ENCODE results near the gene RHOH.

RHOH gene

GRCh38 chr4:40234519-40235039, 37.7 kb downstream of the RHOH start:
- no peak for DNase-seq (ENCODE audit: low read depth in 1 of 2, low spot score in 1 of 2)
- in situ Hi-C loops (cut with HindIII; ENCODE audit: low pct_unique_long_range_greater_than_20kb, low sequenced_read_pairs), result no loop called here
- no peak for TF ChIP-seq JUND (IDR thresholded peaks at IDR 0.05; ENCODE audit: low read depth)

DNA sequence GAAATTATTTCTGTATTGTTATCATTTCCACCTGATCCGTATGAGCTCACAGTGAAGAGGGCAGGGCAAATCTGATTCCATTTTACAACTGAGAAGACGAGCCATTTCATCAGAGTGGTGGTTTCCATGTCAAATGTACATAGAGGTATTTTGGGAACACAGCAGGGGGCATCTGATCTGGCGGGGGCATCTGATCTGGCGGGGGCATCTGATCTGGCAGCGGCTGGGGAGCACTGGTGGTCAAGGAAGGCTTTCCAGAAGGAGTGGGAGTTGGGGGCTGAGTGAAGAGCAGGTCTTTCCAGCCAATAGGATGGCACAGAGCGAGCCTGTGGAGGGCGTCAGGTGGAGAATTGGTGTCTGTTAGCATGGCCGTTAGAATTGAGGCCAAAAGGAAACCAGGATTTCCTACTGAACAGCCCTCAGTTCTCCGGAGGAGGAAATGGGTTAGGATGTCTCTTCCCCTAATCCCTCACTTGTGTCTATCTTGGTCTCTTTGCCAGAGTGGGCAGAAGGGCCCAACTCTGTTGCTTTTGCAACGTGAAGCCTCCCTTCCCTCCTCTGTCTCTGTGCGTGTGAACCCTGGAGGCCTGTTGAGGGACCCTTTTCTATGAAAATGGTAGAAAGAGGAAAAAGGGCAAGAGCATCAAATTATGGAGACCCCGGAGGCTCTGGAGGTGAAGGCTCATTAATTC, 41.3 kb downstream of the RHOH start:
- no peak for DNase-seq (ENCODE audit: low read depth in 1 of 2, low spot score in 1 of 2)
- in situ Hi-C loops (cut with HindIII; ENCODE audit: low pct_unique_long_range_greater_than_20kb, low sequenced_read_pairs), result no loop called here
- no peak for TF ChIP-seq JUND (IDR thresholded peaks at IDR 0.05; ENCODE audit: low read depth)

DNA sequence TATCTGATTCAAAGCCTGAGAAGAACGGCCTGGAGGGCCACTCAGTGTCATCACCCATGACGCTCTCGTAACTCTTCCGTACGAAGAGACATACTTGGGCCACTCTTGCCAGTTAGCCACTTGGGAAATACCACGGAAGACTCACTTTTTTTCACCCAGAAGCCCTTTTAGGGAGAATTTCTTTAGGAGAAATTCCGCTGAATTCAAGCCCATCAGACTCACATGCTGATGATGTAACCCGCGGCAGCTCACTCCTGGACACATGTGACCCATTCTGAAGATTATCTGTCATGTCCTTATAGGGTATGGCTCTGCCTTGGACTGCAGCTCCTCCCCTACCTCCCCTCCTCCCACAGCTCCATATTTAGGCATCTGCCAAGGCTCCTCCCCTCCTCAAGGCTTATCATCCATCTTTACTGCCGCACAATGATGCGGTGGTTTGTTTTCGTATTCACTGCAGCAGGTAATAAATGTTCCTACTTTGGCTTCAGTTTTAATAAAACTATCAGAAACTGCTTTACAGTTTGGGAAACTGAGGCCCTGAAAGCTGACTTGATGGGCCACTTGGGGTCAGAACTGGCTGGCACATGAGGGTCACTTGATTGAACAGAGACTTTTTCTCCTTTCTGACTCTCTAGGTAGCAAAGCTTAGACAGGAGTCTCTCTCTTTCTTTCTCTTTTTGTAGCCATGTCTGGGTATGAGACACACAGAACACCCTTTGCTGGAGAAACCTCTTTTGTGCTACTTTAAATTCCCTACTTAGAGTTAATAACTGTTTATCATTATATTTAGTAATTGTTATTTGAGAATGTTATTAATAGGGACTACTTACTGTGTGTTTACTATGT, 42.1 kb downstream of the RHOH start:
- DNase-seq (ENCODE audit: low read depth in 1 of 2, low spot score in 1 of 2), result peak; percentile 7 to 86
- in situ Hi-C loops (cut with HindIII; ENCODE audit: low pct_unique_long_range_greater_than_20kb, low sequenced_read_pairs), result no loop called here
- no peak for TF ChIP-seq JUND (IDR thresholded peaks at IDR 0.05; ENCODE audit: low read depth)

GRCh38 chr4:40240040-40240653, 43.3 kb downstream of the RHOH start:
- DNase-seq (ENCODE audit: low read depth in 1 of 2, low spot score in 1 of 2), result no peak
- in situ Hi-C loops (cut with HindIII; ENCODE audit: low pct_unique_long_range_greater_than_20kb, low sequenced_read_pairs), result no loop called here
- TF ChIP-seq JUND (IDR thresholded peaks at IDR 0.05; ENCODE audit: low read depth), result no peak

DNA sequence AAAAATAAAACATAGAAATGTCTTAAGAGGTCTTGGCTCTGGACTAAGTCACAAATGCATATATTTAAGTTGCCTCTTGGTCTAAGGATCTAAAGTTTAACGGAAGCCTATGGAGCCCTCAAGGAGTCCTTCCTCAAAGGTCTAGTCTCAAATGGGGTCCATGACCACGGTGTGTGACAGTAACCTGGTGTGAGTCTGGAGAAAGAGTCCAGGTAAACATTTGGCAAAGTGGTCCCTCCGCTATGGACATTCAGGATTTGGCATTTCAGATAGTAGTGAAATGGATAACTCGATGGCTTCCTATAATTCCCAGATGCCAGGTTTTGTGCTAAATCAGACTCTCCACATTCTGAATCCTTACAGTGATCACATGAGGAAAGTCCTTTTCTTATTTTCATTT, 44.2 kb downstream of the RHOH start:
- in situ Hi-C loops (cut with HindIII; ENCODE audit: low pct_unique_long_range_greater_than_20kb, low sequenced_read_pairs), result no loop called here
- no peak for TF ChIP-seq JUND (IDR thresholded peaks at IDR 0.05; ENCODE audit: low read depth)
- no peak for DNase-seq (ENCODE audit: low read depth in 1 of 2, low spot score in 1 of 2)

DNA sequence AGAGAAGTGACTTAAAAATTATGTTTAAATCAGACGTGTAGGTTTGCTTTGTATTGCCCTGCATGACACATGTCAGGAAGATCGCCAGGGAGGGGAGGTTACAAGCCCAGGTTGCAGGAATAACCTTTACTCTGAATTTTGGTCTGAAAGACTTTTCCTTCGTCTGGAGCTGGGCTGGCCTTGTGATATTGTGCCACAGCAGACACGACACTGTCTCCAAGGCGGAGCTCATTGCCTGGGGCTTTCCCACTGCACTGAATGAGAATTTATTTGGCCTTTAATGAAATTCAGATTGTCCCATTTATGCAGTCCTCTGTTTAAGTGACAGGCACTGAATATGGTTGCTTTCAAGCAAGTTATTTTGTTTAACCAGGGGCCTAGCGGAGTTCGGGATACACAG, 45.1 kb downstream of the RHOH start:
- in situ Hi-C loops (cut with HindIII; ENCODE audit: low pct_unique_long_range_greater_than_20kb, low sequenced_read_pairs), result no loop called here
- no peak for TF ChIP-seq JUND (IDR thresholded peaks at IDR 0.05; ENCODE audit: low read depth)
- no peak for DNase-seq (ENCODE audit: low read depth in 1 of 2, low spot score in 1 of 2)

- TF ChIP-seq JUND (IDR thresholded peaks at IDR 0.05; ENCODE audit: low read depth), result no peak
- in situ Hi-C loops (cut with HindIII; ENCODE audit: low pct_unique_long_range_greater_than_20kb, low sequenced_read_pairs), result no loop called here
- DNase-seq (ENCODE audit: low read depth in 1 of 2, low spot score in 1 of 2), result no peak
These were observed 46.6 kb downstream of the RHOH start for GRCh38 chr4:40243386-40243948.

DNA sequence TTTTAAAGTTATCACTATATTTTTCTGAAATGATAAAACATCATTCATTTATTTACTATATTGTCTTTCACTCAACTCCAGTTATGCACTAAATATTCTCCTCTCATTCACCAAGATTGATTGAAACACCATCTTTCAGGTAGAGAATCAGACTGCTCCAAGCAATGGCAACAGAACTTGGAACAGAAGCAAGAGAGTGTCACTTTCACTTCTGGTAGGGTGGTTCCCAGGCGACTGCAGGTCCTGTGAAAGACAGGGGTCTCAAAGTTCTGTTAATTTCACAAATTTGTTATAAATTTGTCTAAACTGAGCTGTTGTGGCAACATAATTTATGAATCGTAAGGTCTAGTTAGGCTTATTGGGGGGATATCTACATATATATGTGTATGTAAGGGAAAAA, 47.8 kb downstream of the RHOH start:
- no peak for TF ChIP-seq JUND (IDR thresholded peaks at IDR 0.05; ENCODE audit: low read depth)
- in situ Hi-C loops (cut with HindIII; ENCODE audit: low pct_unique_long_range_greater_than_20kb, low sequenced_read_pairs), result no loop called here
- DNase-seq (ENCODE audit: low read depth in 1 of 2, low spot score in 1 of 2), result no peak

DNA sequence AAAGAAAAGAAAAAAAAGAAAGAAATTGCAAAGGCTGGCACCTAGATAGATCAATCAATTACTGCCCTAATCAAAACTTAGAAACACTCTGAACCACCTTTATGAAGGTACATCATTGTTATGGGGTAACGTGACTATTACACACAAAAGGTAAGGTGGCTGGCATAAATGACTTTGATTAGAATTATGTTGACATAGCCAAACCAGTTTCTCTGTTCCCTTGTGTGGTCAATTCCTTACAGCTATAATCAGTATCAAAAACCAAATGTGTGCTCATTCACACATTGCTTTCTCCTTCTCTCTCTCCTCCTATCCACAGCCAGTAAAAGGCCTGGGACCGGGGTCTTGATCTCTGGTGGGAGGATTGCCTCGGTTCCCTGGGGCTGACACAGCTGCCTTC, 48.7 kb downstream of the RHOH start:
- in situ Hi-C loops (cut with HindIII; ENCODE audit: low pct_unique_long_range_greater_than_20kb, low sequenced_read_pairs), result no loop called here
- no peak for TF ChIP-seq JUND (IDR thresholded peaks at IDR 0.05; ENCODE audit: low read depth)
- DNase-seq (ENCODE audit: low read depth in 1 of 2, low spot score in 1 of 2), result no peak

- in situ Hi-C loops (cut with HindIII; ENCODE audit: low pct_unique_long_range_greater_than_20kb, low sequenced_read_pairs), result no loop called here
- TF ChIP-seq JUND (IDR thresholded peaks at IDR 0.05; ENCODE audit: low read depth), result no peak
- DNase-seq (ENCODE audit: low read depth in 1 of 2, low spot score in 1 of 2), result no peak
These were observed 49.4 kb downstream of the RHOH start for GRCh38 chr4:40246011-40246900.

GRCh38 chr4:40246938-40247337, 50.1 kb downstream of the RHOH start:
- in situ Hi-C loops (cut with HindIII; ENCODE audit: low pct_unique_long_range_greater_than_20kb, low sequenced_read_pairs), result no loop called here
- no peak for DNase-seq (ENCODE audit: low read depth in 1 of 2, low spot score in 1 of 2)
- no peak for TF ChIP-seq JUND (IDR thresholded peaks at IDR 0.05; ENCODE audit: low read depth)

GRCh38 chr4:40247350-40247749, 50.5 kb downstream of the RHOH start:
- in situ Hi-C loops (cut with HindIII; ENCODE audit: low pct_unique_long_range_greater_than_20kb, low sequenced_read_pairs), result no loop called here
- no peak for DNase-seq (ENCODE audit: low read depth in 1 of 2, low spot score in 1 of 2)
- TF ChIP-seq JUND (IDR thresholded peaks at IDR 0.05; ENCODE audit: low read depth), result no peak
